OCI-LY3 (cell line): ENCODE measurements around the gene GPR137.
A peak's percentile ranks its signal among the peaks of the same experiment; 100 is the strongest.

Source experiments
- EZH2phosphoT487 ChIP-seq: fragments of 200-600 bp; shearing (Covaris generic); IDR thresholded peaks from 2 replicates; pipeline ENCODE4 v1.6.1; 2018; ENCODE audit warnings: antibody characterized with exemption, mixed run types, low read depth
- TF ChIP-seq, protein P1 (sequence below): fragments of 200-600, 300-600 bp; sonication (generic); IDR thresholded peaks from 2 replicates; pipeline ENCODE4 v1.5.1; 2014; ENCODE audit warnings: antibody characterized with exemption, low read length, low read depth

DNA sequence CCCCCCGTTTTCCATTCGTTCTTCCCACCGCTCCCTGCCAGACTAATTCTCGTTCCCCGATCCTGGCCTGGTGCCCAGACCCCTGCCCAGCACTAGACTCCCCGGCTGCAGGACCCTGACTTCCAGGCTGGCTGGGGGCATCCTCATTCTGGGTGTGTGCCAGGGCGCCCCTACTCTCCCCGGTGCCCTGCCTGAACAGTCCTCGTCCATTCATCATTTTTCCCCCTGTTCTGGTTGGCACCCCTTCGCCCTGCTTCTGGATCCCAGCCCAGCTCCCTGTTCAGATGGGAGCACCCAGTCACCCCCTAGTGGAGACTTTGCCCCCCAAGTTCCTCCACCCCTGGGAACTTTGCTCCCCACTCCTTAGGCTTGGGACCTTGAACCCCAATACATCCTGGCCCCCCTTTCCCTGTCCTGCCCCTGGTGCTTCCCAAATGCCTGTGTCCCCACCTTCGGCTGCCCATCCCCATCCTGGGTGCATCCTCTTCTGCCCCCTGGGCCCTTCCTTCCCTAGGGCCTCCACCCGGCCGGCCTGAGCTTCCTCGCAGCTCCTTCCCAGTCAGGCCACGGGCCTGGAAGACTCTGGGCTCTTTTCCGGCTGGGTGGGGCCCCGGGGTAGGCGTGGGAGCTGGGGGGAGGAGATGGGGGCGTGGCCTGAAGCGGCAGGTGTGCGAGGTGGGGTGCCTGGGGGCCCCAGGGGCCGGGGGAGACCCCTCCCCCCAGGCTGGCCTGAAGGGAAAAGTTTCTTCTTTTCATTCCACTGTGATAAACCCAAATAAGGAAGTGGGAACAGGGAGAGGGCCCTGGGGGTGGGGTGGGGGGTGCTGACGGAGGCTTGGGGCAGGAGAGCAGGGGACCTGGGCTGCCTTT, 33.4 kb upstream of the GPR137 start:
- TF ChIP-seq, protein P1, sequence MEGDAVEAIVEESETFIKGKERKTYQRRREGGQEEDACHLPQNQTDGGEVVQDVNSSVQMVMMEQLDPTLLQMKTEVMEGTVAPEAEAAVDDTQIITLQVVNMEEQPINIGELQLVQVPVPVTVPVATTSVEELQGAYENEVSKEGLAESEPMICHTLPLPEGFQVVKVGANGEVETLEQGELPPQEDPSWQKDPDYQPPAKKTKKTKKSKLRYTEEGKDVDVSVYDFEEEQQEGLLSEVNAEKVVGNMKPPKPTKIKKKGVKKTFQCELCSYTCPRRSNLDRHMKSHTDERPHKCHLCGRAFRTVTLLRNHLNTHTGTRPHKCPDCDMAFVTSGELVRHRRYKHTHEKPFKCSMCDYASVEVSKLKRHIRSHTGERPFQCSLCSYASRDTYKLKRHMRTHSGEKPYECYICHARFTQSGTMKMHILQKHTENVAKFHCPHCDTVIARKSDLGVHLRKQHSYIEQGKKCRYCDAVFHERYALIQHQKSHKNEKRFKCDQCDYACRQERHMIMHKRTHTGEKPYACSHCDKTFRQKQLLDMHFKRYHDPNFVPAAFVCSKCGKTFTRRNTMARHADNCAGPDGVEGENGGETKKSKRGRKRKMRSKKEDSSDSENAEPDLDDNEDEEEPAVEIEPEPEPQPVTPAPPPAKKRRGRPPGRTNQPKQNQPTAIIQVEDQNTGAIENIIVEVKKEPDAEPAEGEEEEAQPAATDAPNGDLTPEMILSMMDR = peak; percentile 61
- no peak for TF ChIP-seq EZH2phosphoT487
